Measurements from ENCODE around the gene DUSP9.
"Not testable (repeated sequence)": the region's sequence is repeated elsewhere in the genome, so short reads cannot be mapped to it uniquely, and the experiment has no call there.

The DUSP9 gene

DNA sequence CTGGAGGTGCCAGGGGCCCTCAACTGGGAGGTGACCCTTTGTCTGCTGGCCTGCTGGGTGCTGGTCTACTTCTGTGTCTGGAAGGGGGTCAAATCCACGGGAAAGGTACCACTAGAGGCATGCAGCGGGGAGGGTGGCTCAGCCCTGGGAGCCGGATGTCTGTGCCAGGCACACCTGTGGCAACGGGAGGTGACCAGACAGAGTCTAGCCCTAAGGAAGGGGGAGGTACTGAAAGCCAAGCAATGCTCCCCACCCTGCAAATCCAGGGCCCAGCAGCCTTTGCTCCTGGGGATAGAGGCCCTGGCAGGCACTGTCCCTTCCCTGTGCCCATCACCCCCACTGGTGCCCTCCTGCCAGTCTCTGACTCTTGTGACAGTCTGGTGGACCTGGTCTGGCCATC lies 45.0 kb downstream of the DUSP9 start:
- H4K20me1 ChIP-seq (ENCODE audit: control insufficient read depth, insufficient read depth, low read depth, low read length), result no peaks in the 10 kb centered on the region
- no peak overlapping the region for H3K27ac ChIP-seq (ENCODE audit: low read depth, low read length)
- H3K4me2 ChIP-seq (ENCODE audit: low read length), result no peak overlapping the region
- H3K4me1 ChIP-seq (ENCODE audit: control insufficient read depth, low read length), result peaks cover 4% of the 10 kb centered on the region; the same call in 1 of the 2 replicates
- H3F3A ChIP-seq (ENCODE audit: control insufficient read depth, insufficient read depth), result no peaks in the 10 kb centered on the region
- H3K79me2 ChIP-seq (ENCODE audit: control insufficient read depth, low read length), result no peaks in the 10 kb centered on the region
- H3K36me3 ChIP-seq (ENCODE audit: control insufficient read depth, low read length), result no peaks in the 10 kb centered on the region
- no peak overlapping the region for H3K4me3 ChIP-seq (ENCODE audit: low read length)
- H3K9me2 ChIP-seq (replicated peaks; ENCODE audit: control insufficient read depth, low read length), result no peaks in the 10 kb centered on the region
- no peak for TF ChIP-seq EZH2phosphoT487 (IDR thresholded peaks at IDR 0.05; ENCODE audit: borderline replicate concordance, low read length)
- TF ChIP-seq, protein P1, sequence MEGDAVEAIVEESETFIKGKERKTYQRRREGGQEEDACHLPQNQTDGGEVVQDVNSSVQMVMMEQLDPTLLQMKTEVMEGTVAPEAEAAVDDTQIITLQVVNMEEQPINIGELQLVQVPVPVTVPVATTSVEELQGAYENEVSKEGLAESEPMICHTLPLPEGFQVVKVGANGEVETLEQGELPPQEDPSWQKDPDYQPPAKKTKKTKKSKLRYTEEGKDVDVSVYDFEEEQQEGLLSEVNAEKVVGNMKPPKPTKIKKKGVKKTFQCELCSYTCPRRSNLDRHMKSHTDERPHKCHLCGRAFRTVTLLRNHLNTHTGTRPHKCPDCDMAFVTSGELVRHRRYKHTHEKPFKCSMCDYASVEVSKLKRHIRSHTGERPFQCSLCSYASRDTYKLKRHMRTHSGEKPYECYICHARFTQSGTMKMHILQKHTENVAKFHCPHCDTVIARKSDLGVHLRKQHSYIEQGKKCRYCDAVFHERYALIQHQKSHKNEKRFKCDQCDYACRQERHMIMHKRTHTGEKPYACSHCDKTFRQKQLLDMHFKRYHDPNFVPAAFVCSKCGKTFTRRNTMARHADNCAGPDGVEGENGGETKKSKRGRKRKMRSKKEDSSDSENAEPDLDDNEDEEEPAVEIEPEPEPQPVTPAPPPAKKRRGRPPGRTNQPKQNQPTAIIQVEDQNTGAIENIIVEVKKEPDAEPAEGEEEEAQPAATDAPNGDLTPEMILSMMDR (IDR thresholded peaks at IDR 0.05; ENCODE audit: low read depth, low read length, poor library complexity, severe bottlenecking), result no peak
- H3K27me3 ChIP-seq (ENCODE audit: control insufficient read depth, low read length), result no peaks in the 10 kb centered on the region
- H3K9me3 ChIP-seq (ENCODE audit: control insufficient read depth, insufficient read depth, low read length), result no peaks in the 10 kb centered on the region

DNA sequence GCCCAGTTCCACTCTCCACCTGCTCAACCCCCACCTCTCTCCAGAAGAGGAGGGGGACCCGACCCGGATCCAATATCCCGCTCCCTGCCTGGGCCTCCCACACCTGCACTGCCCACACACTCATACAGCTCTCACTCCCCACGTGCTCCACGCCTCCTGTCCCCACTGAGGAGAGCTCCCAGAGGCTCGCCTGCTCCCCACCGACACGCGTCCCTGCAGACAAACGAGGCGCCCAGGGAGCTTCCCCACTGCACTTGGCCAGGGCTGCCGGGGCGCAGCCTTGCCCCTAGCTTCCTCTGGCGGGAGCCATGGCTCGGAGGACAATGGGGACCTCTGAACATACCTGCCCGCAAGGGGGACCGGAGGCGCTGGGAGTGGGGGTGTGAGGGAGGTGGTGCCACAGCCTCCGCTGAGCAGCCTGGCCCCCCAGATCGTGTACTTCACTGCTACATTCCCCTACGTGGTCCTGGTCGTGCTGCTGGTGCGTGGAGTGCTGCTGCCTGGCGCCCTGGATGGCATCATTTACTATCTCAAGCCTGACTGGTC lies 45.7 kb downstream of the DUSP9 start:
- no peak for TF ChIP-seq EZH2phosphoT487 (IDR thresholded peaks at IDR 0.05; ENCODE audit: borderline replicate concordance, low read length)
- TF ChIP-seq, protein P1 (IDR thresholded peaks at IDR 0.05; ENCODE audit: low read depth, low read length, poor library complexity, severe bottlenecking), result no peak
- H3K36me3 ChIP-seq (ENCODE audit: control insufficient read depth, low read length), result no peaks in the 10 kb centered on the region
- no peaks in the 10 kb centered on the region for H3K9me2 ChIP-seq (replicated peaks; ENCODE audit: control insufficient read depth, low read length)
- H3K27ac ChIP-seq (ENCODE audit: low read depth, low read length), result no peak overlapping the region
- no peaks in the 10 kb centered on the region for H4K20me1 ChIP-seq (ENCODE audit: control insufficient read depth, insufficient read depth, low read depth, low read length)
- no peaks in the 10 kb centered on the region for H3K4me1 ChIP-seq (ENCODE audit: control insufficient read depth, low read length)
- H3K27me3 ChIP-seq (ENCODE audit: control insufficient read depth, low read length), result no peaks in the 10 kb centered on the region
- H3F3A ChIP-seq (ENCODE audit: control insufficient read depth, insufficient read depth), result no peaks in the 10 kb centered on the region
- no peaks in the 10 kb centered on the region for H3K79me2 ChIP-seq (ENCODE audit: control insufficient read depth, low read length)
- no peak overlapping the region for H3K4me2 ChIP-seq (ENCODE audit: low read length)
- H3K9me3 ChIP-seq (ENCODE audit: control insufficient read depth, insufficient read depth, low read length), result no peaks in the 10 kb centered on the region
- H3K4me3 ChIP-seq (ENCODE audit: low read length), result no peak overlapping the region

- Histone ChIP-seq H3K9me2 (replicated peaks; ENCODE audit: control insufficient read depth, low read length) (no peaks in the 10 kb centered on the region), H3K27me3 (ENCODE audit: control insufficient read depth, low read length) (no peaks in the 10 kb centered on the region), H3K9me3 (ENCODE audit: control insufficient read depth, insufficient read depth, low read length) (no peaks in the 10 kb centered on the region), H3K4me2 (ENCODE audit: low read length) (no peak overlapping the region), H3K4me3 (ENCODE audit: low read length) (no peak overlapping the region), H3K79me2 (ENCODE audit: control insufficient read depth, low read length) (no peaks in the 10 kb centered on the region), H4K20me1 (ENCODE audit: control insufficient read depth, insufficient read depth, low read depth, low read length) (no peaks in the 10 kb centered on the region), H3F3A (ENCODE audit: control insufficient read depth, insufficient read depth) (no peaks in the 10 kb centered on the region), H3K4me1 (ENCODE audit: control insufficient read depth, low read length) (no peaks in the 10 kb centered on the region), H3K27ac (ENCODE audit: low read depth, low read length) (no peak overlapping the region), H3K36me3 (ENCODE audit: control insufficient read depth, low read length) (no peaks in the 10 kb centered on the region)
- TF ChIP-seq EZH2phosphoT487 (IDR thresholded peaks at IDR 0.05; ENCODE audit: borderline replicate concordance, low read length), result no peak
- TF ChIP-seq, protein P1 (IDR thresholded peaks at IDR 0.05; ENCODE audit: low read depth, low read length, poor library complexity, severe bottlenecking), result no peak
These were observed 46.4 kb downstream of the DUSP9 start for GRCh38 chrX:153693216-153694086.

GRCh38 chrX:153694256-153694655 lies 47.3 kb downstream of the DUSP9 start:
- not testable (repeated sequence) for H3K27ac ChIP-seq (ENCODE audit: low read depth, low read length); H3K79me2 ChIP-seq (ENCODE audit: control insufficient read depth, low read length); H3K4me2 ChIP-seq (ENCODE audit: low read length); H3K9me2 ChIP-seq (replicated peaks; ENCODE audit: control insufficient read depth, low read length); H3F3A ChIP-seq (ENCODE audit: control insufficient read depth, insufficient read depth); H3K9me3 ChIP-seq (ENCODE audit: control insufficient read depth, insufficient read depth, low read length); H4K20me1 ChIP-seq (ENCODE audit: control insufficient read depth, insufficient read depth, low read depth, low read length); H3K4me1 ChIP-seq (ENCODE audit: control insufficient read depth, low read length); H3K4me3 ChIP-seq (ENCODE audit: low read length); H3K27me3 ChIP-seq (ENCODE audit: control insufficient read depth, low read length); H3K36me3 ChIP-seq (ENCODE audit: control insufficient read depth, low read length)

Data from DOHH2 (cell line).